Activated CD8-positive, alpha-beta memory T cell treated with anti-CD3 and anti-CD28 coated beads, Interleukin-2, amount 50 U/mL, for 4 hours (primary cell): Measurements from ENCODE around the gene DTNB.
"Not testable (repeated sequence)": the region's sequence is repeated elsewhere in the genome, so short reads cannot be mapped to it uniquely, and the experiment has no call there.

Experiments
- DNase-seq: peaks from one replicate; pipeline ENCODE4 v3.0.0-alpha.2; 2020

DTNB gene

GRCh38 chr2:25673300-25674076 lies at the start of gene DTNB:
TSS of gene DTNB (minus strand) at chr2:25673577. CDS start at chr2:25652660, 20,917 bp downstream.
- DNase-seq, result peak; percentile 80

- DNase-seq, result no peak
These were observed 48.8 kb upstream of the DTNB start for GRCh38 chr2:25722224-25722623.

GRCh38 chr2:25720575-25720974 lies 47.2 kb upstream of the DTNB start:
- DNase-seq, result no peak

- DNase-seq, result no peak
These were observed 41.4 kb upstream of the DTNB start for GRCh38 chr2:25714740-25715139.

GRCh38 chr2:25712455-25712854 lies 39.1 kb upstream of the DTNB start:
- no peak for DNase-seq

- no peak for DNase-seq
These were observed 38.4 kb upstream of the DTNB start for GRCh38 chr2:25711675-25712354.

- DNase-seq, result no peak
These were observed 37.4 kb upstream of the DTNB start for GRCh38 chr2:25710750-25711149.

GRCh38 chr2:25709349-25709748 lies 36.0 kb upstream of the DTNB start:
- DNase-seq, result no peak

- DNase-seq, result no peak
These were observed 34.7 kb upstream of the DTNB start for GRCh38 chr2:25707927-25708590.

GRCh38 chr2:25705575-25705974 lies 32.2 kb upstream of the DTNB start:
- not testable (repeated sequence) for DNase-seq

- no peak for DNase-seq
These were observed 28.4 kb upstream of the DTNB start for GRCh38 chr2:25701801-25702200.

GRCh38 chr2:25700221-25700660 lies 26.9 kb upstream of the DTNB start:
- peak; percentile 25 for DNase-seq

GRCh38 chr2:25699216-25699615 lies 25.8 kb upstream of the DTNB start:
- DNase-seq, result no peak

GRCh38 chr2:25698752-25699151 lies 25.4 kb upstream of the DTNB start:
- DNase-seq, result no peak

GRCh38 chr2:25697559-25698341 lies 24.4 kb upstream of the DTNB start:
- DNase-seq, result no peak

GRCh38 chr2:25692737-25693445 lies 19.5 kb upstream of the DTNB start:
- no peak for DNase-seq

GRCh38 chr2:25692143-25692542 lies 18.8 kb upstream of the DTNB start:
- DNase-seq, result no peak

GRCh38 chr2:25690058-25690457 lies 16.7 kb upstream of the DTNB start:
- no peak for DNase-seq

- DNase-seq, result no peak
These were observed 14.9 kb upstream of the DTNB start for GRCh38 chr2:25688236-25688635.

GRCh38 chr2:25685741-25686140 lies 12.4 kb upstream of the DTNB start:
- DNase-seq, result no peak

- no peak for DNase-seq
These were observed 11.4 kb upstream of the DTNB start for GRCh38 chr2:25684577-25685473.
